Activated T-helper 2 cell treated with anti-CD3 and anti-CD28 coated beads, Interferon-gamma antibody, Interleukin-2, Interleukin-4, amounts not matched to agents 10 μg/mL and 5 μg/mL and 100 μg/mL, durations not matched to agents 14 hours and 24 hours and 36 hours (primary cell): ENCODE data around the gene WDR7. TPM values are rescaled to one million over a fixed set of nuclear protein-coding genes. Genes with fewer than 3 reads are reported as not detected.
A peak's percentile ranks its signal among the peaks of the same experiment; 100 is the strongest.

Experiments used
- DNase-seq: peaks from one replicate; pipeline ENCODE4 v3.0.0; 2021; ENCODE audit warnings: low spot score
- H3K27ac Mint-ChIP-seq: one replicate; pipeline ENCODE4 v1.8.0; 2021; ENCODE audit warnings: mixed read lengths
- H3K27me3 Mint-ChIP-seq: one replicate; pipeline ENCODE4 v1.8.0; 2021; ENCODE audit warnings: low read depth, mixed read lengths
- H3K36me3 Mint-ChIP-seq: one replicate; pipeline ENCODE4 v1.8.0; 2021; ENCODE audit warnings: low read depth, mixed read lengths
- H3K4me1 Mint-ChIP-seq: one replicate; pipeline ENCODE4 v1.8.0; 2021; ENCODE audit warnings: low read depth, mixed read lengths
- H3K4me3 Mint-ChIP-seq: one replicate; pipeline ENCODE4 v1.8.0; 2021; ENCODE audit warnings: low read depth, mild to moderate bottlenecking, moderate library complexity, mixed read lengths
- H3K9me3 Mint-ChIP-seq: one replicate; pipeline ENCODE4 v1.8.0; 2021; ENCODE audit warnings: mixed read lengths
- intact Hi-C: fragments of 100-400 bp; cut with micrococcal nuclease; formaldehyde crosslinking; loops from one replicate; pipeline ENCODE4 v1.15.1; 2023
- total RNA-seq: library from RNA; stranded (reverse); gene quantifications from 2 replicates; pipeline ENCODE4 v1.2.3, GENCODE V29; 2022

The WDR7 gene
- total RNA-seq, 1 donor from 2014 or later, result 27.1 TPM

DNA sequence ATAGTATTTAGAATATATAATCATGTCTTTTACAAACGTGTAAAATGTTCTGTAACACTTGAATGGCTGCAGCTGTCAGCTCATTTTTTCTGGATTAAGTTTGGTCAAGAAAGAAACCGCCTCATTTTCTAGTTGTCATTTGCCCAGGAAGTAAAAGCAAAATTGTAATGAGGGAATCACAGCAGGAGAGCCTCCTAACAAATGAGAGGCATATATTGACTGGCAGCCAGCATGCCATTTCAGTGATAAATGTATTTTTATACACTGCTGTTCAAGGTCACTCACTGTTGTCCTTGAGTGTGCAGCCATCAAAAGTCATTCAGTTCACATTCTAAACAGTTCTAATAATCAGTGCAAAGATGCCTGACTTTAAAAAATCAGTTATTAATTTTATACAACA is 351.5 kb downstream of the WDR7 start:
- H3K9me3 Mint-ChIP-seq, result no peaks in the 10 kb centered on the region
- H3K4me3 Mint-ChIP-seq, result no peak overlapping the region
- intact Hi-C loops, result loop anchor here (5.0 to 10.0 kb wide), 4 partner anchors 255 to 890 kb away; partner anchors contain the start of gene WDR7
- peaks cover 25% of the 10 kb centered on the region for H3K4me1 Mint-ChIP-seq
- DNase-seq, result no peak
- H3K27ac Mint-ChIP-seq, result no peak overlapping the region
- peaks cover under 1% of the 10 kb centered on the region for H3K36me3 Mint-ChIP-seq
- no peaks in the 10 kb centered on the region for H3K27me3 Mint-ChIP-seq

DNA sequence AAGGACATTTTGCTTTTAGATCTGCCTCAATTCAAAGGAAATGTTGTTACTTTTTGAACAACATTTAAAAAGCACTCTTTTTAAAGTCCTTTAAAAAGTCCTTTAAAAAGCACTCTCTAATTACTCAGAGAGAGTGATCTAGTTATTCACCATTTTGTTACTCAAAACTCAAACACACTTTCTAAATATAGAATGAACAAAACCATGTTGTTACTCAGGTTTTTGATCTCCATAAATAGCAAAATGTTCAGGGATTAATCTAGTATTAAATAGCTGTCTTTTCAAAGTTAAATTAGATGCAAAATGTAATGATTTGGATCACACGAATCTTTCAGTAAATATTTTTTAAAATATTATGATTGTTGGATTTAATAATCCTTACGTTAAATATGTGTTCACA is 352.2 kb downstream of the WDR7 start:
- no peak overlapping the region for H3K4me3 Mint-ChIP-seq
- peaks cover 7% of the 10 kb centered on the region for H3K36me3 Mint-ChIP-seq
- peaks cover 31% of the 10 kb centered on the region for H3K4me1 Mint-ChIP-seq
- H3K27ac Mint-ChIP-seq, result no peak overlapping the region
- DNase-seq, result no peak
- H3K9me3 Mint-ChIP-seq, result no peaks in the 10 kb centered on the region
- H3K27me3 Mint-ChIP-seq, result no peaks in the 10 kb centered on the region
- intact Hi-C loops, result loop anchor here (5.0 to 10.0 kb wide), 4 partner anchors 256 to 891 kb away; partner anchors contain the start of gene WDR7

DNA sequence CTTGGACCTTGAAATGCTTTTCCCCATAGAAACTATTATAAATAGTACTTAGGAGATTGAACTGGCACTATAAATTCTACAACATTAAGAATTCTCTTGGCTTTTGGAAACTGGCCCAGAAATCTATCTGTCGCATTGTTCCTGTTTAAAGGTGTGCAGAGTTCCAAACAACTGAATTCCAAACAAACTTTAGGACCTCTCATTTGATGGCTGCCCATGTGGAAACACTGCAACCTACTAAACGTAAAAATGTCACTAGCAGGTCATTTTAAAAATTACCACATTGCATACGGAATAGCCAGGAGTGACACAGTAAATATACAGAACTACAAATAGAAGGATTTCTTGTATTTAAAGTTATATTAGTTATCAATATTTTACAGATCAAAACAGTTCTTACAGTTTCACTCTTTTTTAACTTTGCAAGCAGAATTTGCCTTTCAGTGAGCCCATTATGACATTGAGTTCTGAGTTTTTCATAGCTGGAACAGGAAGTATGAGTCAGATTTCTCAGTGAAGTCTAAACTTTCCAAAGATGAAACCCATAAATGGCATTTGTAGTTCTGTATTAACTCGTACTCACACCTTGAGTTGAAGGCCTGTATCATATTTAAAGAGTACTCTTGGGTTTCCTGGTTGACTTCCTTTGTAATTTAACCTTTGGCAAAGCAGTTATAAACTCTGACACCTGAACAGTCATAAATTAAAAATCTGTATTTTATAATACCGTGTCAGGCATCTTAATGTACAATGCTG is 353.4 kb downstream of the WDR7 start:
- Mint-ChIP-seq H3K9me3 (no peaks in the 10 kb centered on the region), H3K36me3 (peaks cover 7% of the 10 kb centered on the region), H3K4me1 (peaks cover 34% of the 10 kb centered on the region), H3K27me3 (no peaks in the 10 kb centered on the region), H3K27ac (peak overlapping the region; percentile 49), H3K4me3 (peak overlapping the region; percentile 23)
- no peak for DNase-seq
- intact Hi-C loops, result loop anchor here (1.0 to 10.0 kb wide), 5 partner anchors 12 to 892 kb away; partner anchors contain the start of gene WDR7

DNA sequence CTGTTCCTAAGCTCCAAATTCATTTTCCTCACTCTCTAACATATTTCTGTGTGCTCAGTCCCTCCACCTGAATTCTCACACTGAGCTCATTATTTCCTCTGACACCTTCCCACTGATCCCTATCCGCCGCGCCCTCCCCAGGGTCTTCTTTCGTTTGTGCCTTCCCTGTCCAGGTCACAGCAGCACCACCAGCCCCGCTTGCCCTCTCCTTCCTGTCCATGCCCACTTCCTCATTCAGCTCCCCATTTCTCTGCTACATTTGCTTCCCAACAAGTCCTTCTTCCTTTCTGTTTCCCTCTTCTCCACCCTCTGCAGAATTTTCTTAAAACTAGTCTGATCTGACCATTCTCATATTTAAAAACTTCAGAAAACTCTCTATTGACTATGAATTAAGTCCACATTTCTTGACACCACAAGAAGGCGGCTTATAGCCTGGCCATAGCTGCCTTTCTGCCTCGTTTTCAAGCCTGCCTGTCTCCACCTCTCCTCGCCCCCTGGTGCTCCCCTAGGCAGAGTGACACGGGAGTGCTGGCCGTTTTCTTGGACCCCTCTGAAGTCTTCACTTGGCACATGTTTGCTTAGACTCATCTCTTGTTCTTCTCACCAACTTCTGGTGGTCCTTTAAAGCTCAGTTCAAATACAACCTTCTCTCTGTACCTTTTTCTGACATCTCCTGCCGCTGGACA is 357.0 kb downstream of the WDR7 start:
- Mint-ChIP-seq H3K4me3 (no peak overlapping the region), H3K4me1 (peaks cover 31% of the 10 kb centered on the region), H3K27me3 (no peaks in the 10 kb centered on the region), H3K9me3 (no peaks in the 10 kb centered on the region), H3K27ac (no peak overlapping the region), H3K36me3 (peaks cover 7% of the 10 kb centered on the region)
- intact Hi-C loops, result loop anchor here (10.0 kb wide), 2 partner anchors 303 to 353 kb away; partner anchors contain the start of gene WDR7
- no peak for DNase-seq

DNA sequence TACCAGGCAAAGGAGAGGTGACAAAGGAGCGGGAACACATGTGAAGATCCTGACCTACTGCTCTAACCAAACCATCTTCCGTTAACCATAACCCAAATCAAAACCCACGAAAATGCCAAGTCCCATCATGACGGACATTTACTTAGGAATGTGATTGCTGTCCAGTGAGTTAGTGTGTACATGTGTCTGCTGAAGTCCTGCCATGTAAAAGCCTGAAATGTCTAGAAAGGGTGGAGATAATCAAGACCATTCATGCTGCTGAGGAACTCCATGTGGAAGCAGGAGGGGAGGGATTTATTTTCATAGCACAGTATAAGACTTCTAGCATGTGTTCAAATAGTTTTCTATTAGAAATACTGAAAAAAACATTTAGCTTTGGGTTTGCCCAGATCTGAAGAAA is 358.7 kb downstream of the WDR7 start:
- H3K27ac Mint-ChIP-seq, result no peak overlapping the region
- no peak for DNase-seq
- H3K4me1 Mint-ChIP-seq, result peaks cover 15% of the 10 kb centered on the region
- no peaks in the 10 kb centered on the region for H3K27me3 Mint-ChIP-seq
- H3K4me3 Mint-ChIP-seq, result no peak overlapping the region
- peaks cover 7% of the 10 kb centered on the region for H3K36me3 Mint-ChIP-seq
- no peaks in the 10 kb centered on the region for H3K9me3 Mint-ChIP-seq
- intact Hi-C loops, result loop anchor here (10.0 kb wide), 2 partner anchors 305 to 355 kb away; partner anchors contain the start of gene WDR7

DNA sequence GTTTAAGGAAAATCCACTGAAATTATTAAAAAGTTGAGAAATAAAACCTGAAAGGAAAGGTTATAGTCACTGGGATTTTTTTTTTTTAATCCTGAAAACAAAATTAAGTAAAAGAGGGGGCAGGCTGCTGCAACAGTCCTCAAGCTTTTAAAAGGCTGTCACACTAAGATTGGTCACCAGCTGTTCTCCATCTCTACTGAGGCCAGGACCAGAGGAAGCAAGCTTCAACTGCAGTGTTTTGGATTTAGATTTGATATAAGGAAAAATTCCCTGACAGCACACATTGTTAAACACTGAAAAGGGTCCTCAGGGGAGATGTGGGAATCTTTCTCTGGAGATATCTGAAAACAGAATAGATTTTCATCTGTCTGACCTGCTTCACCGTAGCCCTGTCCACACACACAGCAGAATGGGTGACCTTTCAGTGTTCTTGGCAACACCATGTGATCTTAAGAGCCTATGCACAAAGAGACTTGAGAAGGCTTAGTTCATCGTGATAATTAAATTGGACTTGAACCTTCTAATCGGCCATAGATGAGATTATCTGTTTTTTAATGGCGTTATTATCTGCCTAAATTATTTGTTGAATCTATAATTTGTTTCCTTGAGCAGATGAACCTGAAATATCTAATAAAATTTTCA is 363.7 kb downstream of the WDR7 start:
- Mint-ChIP-seq H3K4me1 (peaks cover 13% of the 10 kb centered on the region), H3K36me3 (no peaks in the 10 kb centered on the region), H3K9me3 (no peaks in the 10 kb centered on the region), H3K27ac (no peak overlapping the region), H3K4me3 (no peak overlapping the region), H3K27me3 (no peaks in the 10 kb centered on the region)
- intact Hi-C loops, result no loop called here
- DNase-seq, result no peak

DNA sequence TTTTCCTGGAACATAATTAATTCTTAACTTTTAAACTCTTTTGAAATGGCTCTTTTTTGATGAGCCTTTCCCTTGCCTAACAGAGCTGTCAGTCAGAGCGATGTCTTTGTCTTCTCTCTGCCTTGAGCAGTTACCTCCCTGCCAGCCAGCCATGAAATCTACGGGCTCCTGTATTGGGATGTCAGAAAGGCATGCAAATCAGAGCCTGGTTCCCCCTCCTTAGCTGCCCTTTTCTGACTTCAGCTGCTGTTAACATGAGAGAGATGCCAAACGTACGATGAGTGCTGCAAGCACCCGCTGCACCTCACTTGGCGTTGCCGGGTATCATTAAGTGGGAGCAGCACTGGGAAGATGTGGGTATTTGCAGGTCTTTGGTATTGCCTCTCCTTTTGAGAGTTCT is 364.3 kb downstream of the WDR7 start:
- no peaks in the 10 kb centered on the region for H3K9me3 Mint-ChIP-seq
- DNase-seq, result no peak
- H3K27me3 Mint-ChIP-seq, result no peaks in the 10 kb centered on the region
- H3K4me1 Mint-ChIP-seq, result peaks cover 13% of the 10 kb centered on the region
- H3K27ac Mint-ChIP-seq, result no peak overlapping the region
- H3K4me3 Mint-ChIP-seq, result no peak overlapping the region
- H3K36me3 Mint-ChIP-seq, result no peaks in the 10 kb centered on the region
- intact Hi-C loops, result no loop called here

DNA sequence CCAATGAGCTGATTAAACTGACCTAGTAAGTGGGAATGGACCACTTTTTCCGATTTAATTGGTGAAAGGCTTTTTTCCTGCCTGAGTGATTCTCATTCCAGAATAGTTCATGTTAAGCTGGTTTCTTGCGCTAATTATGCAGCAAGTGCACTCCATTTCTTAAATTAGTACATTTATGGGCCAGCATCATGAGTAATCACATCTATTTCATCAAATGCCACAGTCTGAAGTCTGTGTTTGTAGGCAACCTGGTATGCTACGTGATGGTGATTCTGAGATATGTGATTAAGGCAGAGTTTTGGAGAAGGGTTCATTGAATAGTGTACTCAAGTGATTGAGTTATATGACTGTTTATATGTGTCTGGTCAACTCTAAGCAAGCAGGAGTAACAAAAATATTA is 367.7 kb downstream of the WDR7 start:
- no peak for DNase-seq
- no peak overlapping the region for H3K4me3 Mint-ChIP-seq
- intact Hi-C loops, result no loop called here
- H3K27me3 Mint-ChIP-seq, result no peaks in the 10 kb centered on the region
- no peaks in the 10 kb centered on the region for H3K9me3 Mint-ChIP-seq
- no peak overlapping the region for H3K27ac Mint-ChIP-seq
- H3K4me1 Mint-ChIP-seq, result peaks cover 13% of the 10 kb centered on the region
- H3K36me3 Mint-ChIP-seq, result peaks cover 3% of the 10 kb centered on the region

DNA sequence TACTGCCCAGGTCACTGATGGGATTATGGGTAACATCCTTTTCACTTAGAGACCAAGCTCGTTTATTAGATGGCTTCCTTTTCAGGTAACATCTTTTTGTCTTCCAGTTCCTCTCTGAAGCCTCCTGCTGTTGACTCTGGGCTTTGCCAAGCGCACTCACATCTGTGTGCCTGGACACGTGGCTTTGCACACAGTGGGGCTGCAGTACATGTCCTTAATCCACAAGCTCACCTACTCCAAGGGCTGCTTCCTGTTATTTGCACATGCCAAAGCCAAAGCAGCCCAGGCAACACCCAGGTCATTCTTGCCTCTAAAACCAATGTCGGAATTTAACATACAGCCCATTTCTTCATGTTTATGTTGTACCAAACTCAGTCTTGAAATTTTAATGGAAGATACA is 371.6 kb downstream of the WDR7 start:
- H3K4me3 Mint-ChIP-seq, result no peak overlapping the region
- H3K36me3 Mint-ChIP-seq, result peaks cover 3% of the 10 kb centered on the region
- peaks cover 6% of the 10 kb centered on the region for H3K4me1 Mint-ChIP-seq
- H3K27ac Mint-ChIP-seq, result no peak overlapping the region
- no peaks in the 10 kb centered on the region for H3K27me3 Mint-ChIP-seq
- DNase-seq, result no peak
- intact Hi-C loops, result no loop called here
- no peaks in the 10 kb centered on the region for H3K9me3 Mint-ChIP-seq

DNA sequence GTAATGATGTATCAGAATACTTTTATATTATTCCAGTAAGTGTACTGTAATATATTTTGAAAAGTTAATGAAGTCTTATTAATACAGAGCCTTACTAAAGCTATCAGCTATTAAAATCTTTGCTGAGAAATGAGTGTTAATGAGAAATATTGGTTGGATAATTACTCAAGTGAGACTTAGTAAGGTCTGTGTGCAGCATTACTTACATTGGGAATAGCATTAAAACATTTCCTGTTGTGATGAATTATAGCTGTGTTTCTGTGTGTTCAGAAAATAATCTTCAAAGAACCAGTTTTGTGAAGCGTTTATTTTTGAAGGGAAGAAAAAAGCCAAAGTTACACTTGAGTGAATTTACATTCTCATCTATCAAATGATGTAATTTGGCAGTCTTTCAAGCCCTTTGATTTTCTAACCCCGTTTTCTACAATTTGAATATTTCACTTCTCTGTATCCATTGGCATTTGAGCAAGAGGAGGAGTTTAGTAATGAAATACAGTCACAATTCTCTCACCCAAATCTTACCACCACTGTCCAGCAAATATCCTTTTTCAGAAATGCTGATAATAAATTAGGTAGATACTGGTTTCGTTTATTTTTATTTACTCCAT is 372.2 kb downstream of the WDR7 start:
- Mint-ChIP-seq H3K27ac (no peak overlapping the region), H3K27me3 (no peaks in the 10 kb centered on the region), H3K4me3 (no peak overlapping the region), H3K36me3 (peaks cover 3% of the 10 kb centered on the region), H3K4me1 (peaks cover 1% of the 10 kb centered on the region), H3K9me3 (no peaks in the 10 kb centered on the region)
- intact Hi-C loops, result no loop called here
- no peak for DNase-seq

DNA sequence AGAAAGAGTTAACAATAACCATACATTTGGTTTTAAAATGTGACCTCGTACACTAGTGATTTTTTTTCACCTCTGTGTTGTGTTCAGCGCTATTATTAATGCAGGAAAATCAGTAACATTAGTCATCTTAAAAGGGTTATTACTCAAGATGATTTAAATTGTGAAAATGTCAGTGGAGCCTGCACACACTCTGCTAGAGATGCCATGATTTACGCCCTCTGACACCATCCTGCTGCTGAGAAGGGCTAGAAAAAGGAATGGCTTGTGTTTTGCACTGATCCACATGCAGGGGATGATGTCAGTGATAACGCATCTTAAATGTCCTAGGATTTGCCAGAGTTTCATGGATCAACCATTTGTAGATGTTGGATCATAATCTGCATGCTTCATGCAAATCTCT is 374.4 kb downstream of the WDR7 start:
- H3K27me3 Mint-ChIP-seq, result no peaks in the 10 kb centered on the region
- intact Hi-C loops, result no loop called here
- H3K27ac Mint-ChIP-seq, result no peak overlapping the region
- no peaks in the 10 kb centered on the region for H3K9me3 Mint-ChIP-seq
- peaks cover 6% of the 10 kb centered on the region for H3K36me3 Mint-ChIP-seq
- H3K4me3 Mint-ChIP-seq, result no peak overlapping the region
- no peak for DNase-seq
- peaks cover 1% of the 10 kb centered on the region for H3K4me1 Mint-ChIP-seq

DNA sequence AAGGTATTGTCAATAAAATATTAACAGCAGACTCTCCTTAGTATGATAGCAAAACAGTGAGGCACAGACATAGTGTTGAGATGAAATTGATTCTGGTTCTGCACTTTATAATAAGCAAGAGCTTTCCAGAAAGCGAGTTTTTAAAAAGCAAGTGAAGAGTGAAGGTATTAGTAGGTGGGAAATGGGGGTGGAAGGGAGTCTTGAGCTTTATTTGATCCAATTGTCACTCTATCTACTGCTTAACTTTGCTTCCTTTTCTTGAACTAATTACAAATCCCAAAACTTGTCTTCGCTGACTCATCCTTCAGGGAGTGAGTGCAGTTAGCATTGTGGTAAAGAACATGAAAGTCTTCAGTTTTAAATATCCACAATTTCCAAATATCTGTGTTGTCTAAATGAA is 375.2 kb downstream of the WDR7 start:
- Mint-ChIP-seq H3K4me1 (peaks cover 1% of the 10 kb centered on the region), H3K4me3 (no peak overlapping the region), H3K9me3 (no peaks in the 10 kb centered on the region), H3K27ac (no peak overlapping the region), H3K27me3 (no peaks in the 10 kb centered on the region), H3K36me3 (peaks cover 6% of the 10 kb centered on the region)
- no peak for DNase-seq
- intact Hi-C loops, result no loop called here
